ENCODE data around the gene EIF2AK2. TPM values are rescaled to one million over a fixed set of nuclear protein-coding genes. Genes with fewer than 3 reads are reported as not detected.

Gene EIF2AK2
- total RNA-seq, 2 experiments from 2014 or later = 29.1 to 31.1 TPM

DNA sequence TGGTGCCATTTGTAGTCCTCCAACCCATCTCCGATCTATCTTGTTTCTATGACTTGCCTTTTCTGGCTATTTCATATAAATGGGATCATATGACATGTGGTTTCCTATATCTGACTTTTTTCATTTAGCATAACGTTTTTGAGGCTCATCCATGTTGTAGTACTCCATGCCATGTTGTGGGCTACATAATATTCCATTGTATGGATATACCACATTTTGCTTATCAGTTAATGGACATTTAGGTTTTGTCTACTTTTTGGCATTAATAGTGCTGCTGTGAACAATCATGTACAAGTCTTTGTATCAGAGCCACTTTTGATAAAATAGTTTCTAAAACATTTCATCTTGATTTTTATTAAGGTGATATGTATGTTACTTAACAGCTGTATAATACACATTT, 46.9 kb upstream of the EIF2AK2 start:
- H3K36me3 Mint-ChIP-seq (ENCODE audit: low read depth) = peaks cover 88% of the 10 kb centered on the region
- ATAC-seq (ENCODE audit: poor library complexity) (no peak), DNase-seq (no peak)
- intact Hi-C loops (cut with DNase I, micrococcal nuclease) = loop anchor here in 1 of 2 experiments (5.0 kb wide), 1 partner anchor 46 kb away; the partner anchor contains the start of gene EIF2AK2
- H3K4me3 Mint-ChIP-seq = no peak overlapping the region
- H3K27me3 ChIP-seq (ENCODE audit: control insufficient read depth in 1 of 2, insufficient read depth in 2 of 2, low read length in 2 of 2) = no peaks in the 10 kb centered on the region
- H3K4me1 Mint-ChIP-seq (ENCODE audit: low read depth) = peaks cover 59% of the 10 kb centered on the region
- no peak overlapping the region for H3K27ac ChIP-seq (ENCODE audit: low read depth in 1 of 2, low read length in 2 of 2)
- H3K27me3 Mint-ChIP-seq = no peaks in the 10 kb centered on the region
- H3K4me1 ChIP-seq (ENCODE audit: insufficient read depth, low read length) = peaks cover 8% of the 10 kb centered on the region
- TF ChIP-seq, protein P1, sequence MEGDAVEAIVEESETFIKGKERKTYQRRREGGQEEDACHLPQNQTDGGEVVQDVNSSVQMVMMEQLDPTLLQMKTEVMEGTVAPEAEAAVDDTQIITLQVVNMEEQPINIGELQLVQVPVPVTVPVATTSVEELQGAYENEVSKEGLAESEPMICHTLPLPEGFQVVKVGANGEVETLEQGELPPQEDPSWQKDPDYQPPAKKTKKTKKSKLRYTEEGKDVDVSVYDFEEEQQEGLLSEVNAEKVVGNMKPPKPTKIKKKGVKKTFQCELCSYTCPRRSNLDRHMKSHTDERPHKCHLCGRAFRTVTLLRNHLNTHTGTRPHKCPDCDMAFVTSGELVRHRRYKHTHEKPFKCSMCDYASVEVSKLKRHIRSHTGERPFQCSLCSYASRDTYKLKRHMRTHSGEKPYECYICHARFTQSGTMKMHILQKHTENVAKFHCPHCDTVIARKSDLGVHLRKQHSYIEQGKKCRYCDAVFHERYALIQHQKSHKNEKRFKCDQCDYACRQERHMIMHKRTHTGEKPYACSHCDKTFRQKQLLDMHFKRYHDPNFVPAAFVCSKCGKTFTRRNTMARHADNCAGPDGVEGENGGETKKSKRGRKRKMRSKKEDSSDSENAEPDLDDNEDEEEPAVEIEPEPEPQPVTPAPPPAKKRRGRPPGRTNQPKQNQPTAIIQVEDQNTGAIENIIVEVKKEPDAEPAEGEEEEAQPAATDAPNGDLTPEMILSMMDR (IDR thresholded peaks at IDR 0.05) = no peak
- H3K27ac Mint-ChIP-seq = no peak overlapping the region
- H3K9me3 Mint-ChIP-seq = peaks cover 19% of the 10 kb centered on the region
- H3K36me3 ChIP-seq (ENCODE audit: insufficient read depth, low read length) = peaks cover 80% of the 10 kb centered on the region
- ChIA-PET CTCF (no interaction called here), POLR2A (interaction anchor here (0.6 to 1.5 kb wide), 2 partner anchors 28 to 51 kb away, joined by 3 read pairs; partner anchors contain the start of genes CEBPZ and NDUFAF7)
- no peak overlapping the region for H3K4me3 ChIP-seq (ENCODE audit: low read length)
- H3K9me3 ChIP-seq (ENCODE audit: control insufficient read depth in 1 of 2, insufficient read depth in 1 of 2, low read length in 2 of 2) = peaks cover 9 to 17% of the 10 kb centered on the region in 2 experiments

DNA sequence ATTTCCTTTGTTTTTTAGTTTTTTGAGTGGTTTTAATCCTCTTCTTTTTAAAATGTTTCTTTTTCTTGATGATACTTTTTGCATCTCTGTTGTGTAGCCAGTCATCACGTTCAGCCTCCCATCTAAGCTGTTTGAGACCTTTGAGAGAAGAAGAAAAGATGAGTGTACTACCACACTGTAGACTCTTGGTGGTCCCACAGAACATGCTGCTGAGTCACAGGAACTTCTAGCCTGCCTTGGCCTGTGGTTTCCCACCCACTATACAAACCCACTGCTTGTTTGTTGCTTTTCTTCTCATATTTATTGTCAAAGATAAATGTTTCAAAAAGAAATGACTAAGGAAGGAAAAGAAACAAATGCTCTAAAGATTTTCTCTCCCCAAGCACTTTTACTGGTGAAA, 45.0 kb upstream of the EIF2AK2 start:
- no peak overlapping the region for H3K27ac ChIP-seq (ENCODE audit: low read depth in 1 of 2, low read length in 2 of 2)
- ATAC-seq (ENCODE audit: poor library complexity) = no peak
- H3K4me1 ChIP-seq (ENCODE audit: insufficient read depth, low read length) = peaks cover 26% of the 10 kb centered on the region
- POLR2A ChIA-PET = interaction anchor here (0.6 kb wide), 1 partner anchor 681 kb away, joined by 4 read pairs; no protein-coding TSS in a partner anchor
- Mint-ChIP-seq H3K4me3 (no peak overlapping the region), H3K36me3 (ENCODE audit: low read depth) (peaks cover 68% of the 10 kb centered on the region), H3K27ac (peak overlapping the region; percentile 42), H3K4me1 (ENCODE audit: low read depth) (peaks cover 48% of the 10 kb centered on the region), H3K9me3 (peaks cover 2% of the 10 kb centered on the region), H3K27me3 (no peaks in the 10 kb centered on the region)
- CTCF ChIA-PET = interaction anchor here (0.8 to 1.2 kb wide), 3 partner anchors 19 to 34 kb away, joined by 3 to 5 read pairs (median 5); partner anchors contain the start of genes CEBPZ and NDUFAF7
- H3K4me3 ChIP-seq (ENCODE audit: low read length) = no peak overlapping the region
- H3K9me3 ChIP-seq (ENCODE audit: control insufficient read depth in 1 of 2, insufficient read depth in 1 of 2, low read length in 2 of 2) = peaks cover 8 to 9% of the 10 kb centered on the region in 2 experiments
- DNase-seq = peak in 1 of 14 experiments; percentile 32
- intact Hi-C loops (cut with DNase I, micrococcal nuclease) = loop anchor here in 1 of 2 experiments (5.0 kb wide), 1 partner anchor 44 kb away; the partner anchor contains the start of gene EIF2AK2
- H3K36me3 ChIP-seq (ENCODE audit: insufficient read depth, low read length) = peaks cover 61% of the 10 kb centered on the region
- TF ChIP-seq, protein P1 (IDR thresholded peaks at IDR 0.05) = no peak
- no peaks in the 10 kb centered on the region for H3K27me3 ChIP-seq (ENCODE audit: control insufficient read depth in 1 of 2, insufficient read depth in 2 of 2, low read length in 2 of 2)

DNA sequence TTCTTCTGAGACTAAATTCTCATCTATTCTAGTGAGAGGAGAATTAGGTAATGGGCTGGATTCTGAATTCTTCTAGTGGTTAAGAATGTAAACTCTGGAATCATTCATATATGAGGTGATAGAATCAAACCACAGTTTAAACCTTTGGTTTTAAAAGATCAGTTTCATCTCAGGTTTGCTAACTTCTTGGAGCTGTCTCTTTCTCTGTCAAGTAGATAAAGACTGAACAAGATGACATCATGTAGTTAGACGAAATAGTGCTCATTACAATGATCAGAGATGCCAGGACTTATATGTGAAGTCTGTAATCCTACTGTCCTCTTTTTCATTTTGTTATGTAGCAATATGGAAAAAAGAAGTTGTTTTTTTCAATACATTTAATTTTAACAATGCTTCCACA, 44.4 kb upstream of the EIF2AK2 start:
- Mint-ChIP-seq H3K4me1 (ENCODE audit: low read depth) (peaks cover 48% of the 10 kb centered on the region), H3K4me3 (no peak overlapping the region), H3K27me3 (no peaks in the 10 kb centered on the region), H3K27ac (peak overlapping the region; percentile 42), H3K36me3 (ENCODE audit: low read depth) (peaks cover 67% of the 10 kb centered on the region), H3K9me3 (no peaks in the 10 kb centered on the region)
- no peaks in the 10 kb centered on the region for H3K27me3 ChIP-seq (ENCODE audit: control insufficient read depth in 1 of 2, insufficient read depth in 2 of 2, low read length in 2 of 2)
- H3K9me3 ChIP-seq (ENCODE audit: control insufficient read depth in 1 of 2, insufficient read depth in 1 of 2, low read length in 2 of 2) = peaks cover 6 to 7% of the 10 kb centered on the region in 2 experiments
- POLR2A ChIA-PET = interaction anchor here (0.6 kb wide), 1 partner anchor 682 kb away, joined by 4 read pairs; no protein-coding TSS in a partner anchor
- no peak overlapping the region for H3K4me3 ChIP-seq (ENCODE audit: low read length)
- CTCF ChIA-PET = interaction anchor here (1.2 kb wide), 1 partner anchor 30 kb away, joined by 5 read pairs; the partner anchor contains the start of genes CEBPZ and NDUFAF7
- H3K36me3 ChIP-seq (ENCODE audit: insufficient read depth, low read length) = peaks cover 55% of the 10 kb centered on the region
- ATAC-seq (ENCODE audit: poor library complexity) (no peak), DNase-seq (no peak)
- intact Hi-C loops (cut with DNase I, micrococcal nuclease) = loop anchor here in 1 of 2 experiments (5.0 kb wide), 1 partner anchor 44 kb away; the partner anchor contains the start of gene EIF2AK2
- TF ChIP-seq, protein P1 (IDR thresholded peaks at IDR 0.05) = no peak
- no peak overlapping the region for H3K27ac ChIP-seq (ENCODE audit: low read depth in 1 of 2, low read length in 2 of 2)
- H3K4me1 ChIP-seq (ENCODE audit: insufficient read depth, low read length) = peaks cover 28% of the 10 kb centered on the region
